HG02943 (cell line): ENCODE data around the gene CMTM3.
"Not testable (repeated sequence)": the region's sequence is repeated elsewhere in the genome, so short reads cannot be mapped to it uniquely, and the experiment has no call there.

Experiments used
- ATAC-seq: cut with Tn5 transposase; IDR thresholded peaks from one replicate; pipeline ENCODE4 v1.9.1; 2021; ENCODE audit warnings: mild to moderate bottlenecking, low read depth, moderate library complexity; ENCODE audit not compliant: unreplicated experiment

The CMTM3 gene

DNA sequence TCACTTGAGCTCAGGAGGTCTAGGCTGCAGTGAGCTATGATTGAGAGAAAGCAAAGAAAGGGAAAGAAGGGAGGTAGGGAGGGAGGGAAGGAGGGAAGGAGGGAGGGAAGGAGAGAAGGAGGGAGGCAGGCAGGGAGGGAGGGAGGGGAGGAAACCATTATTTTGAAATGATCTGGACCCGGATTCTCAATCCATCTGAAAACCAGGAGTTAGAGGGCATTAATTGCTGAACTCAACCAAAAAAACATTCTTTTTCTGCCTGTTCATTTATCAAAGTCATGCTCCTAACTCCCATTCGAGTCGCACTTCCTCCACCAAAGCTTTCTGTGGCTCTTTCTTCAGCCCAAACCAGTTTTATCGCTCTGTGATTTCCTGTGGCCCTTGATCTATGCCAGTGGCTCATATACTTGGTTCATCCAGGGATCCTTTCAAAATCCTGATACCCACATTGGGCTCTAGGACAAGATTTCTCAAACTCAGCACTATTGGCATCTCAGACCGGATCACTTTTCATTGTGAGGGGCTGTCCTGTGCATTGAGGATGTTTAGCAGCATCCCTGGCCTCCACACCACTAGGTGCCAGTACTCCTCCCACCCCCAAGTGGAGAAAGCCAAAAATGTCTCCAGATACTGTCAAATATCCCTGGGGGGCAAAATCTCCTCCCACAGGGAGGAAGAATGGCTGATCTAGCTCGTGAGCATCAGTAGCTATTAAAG lies 53.8 kb downstream of the CMTM3 start:
- no peak for ATAC-seq

- ATAC-seq: no peak
Measured at GRCh38 chr16:66658860-66659190, 54.3 kb downstream of the CMTM3 start.

GRCh38 chr16:66660422-66661209 lies 56.1 kb downstream of the CMTM3 start:
- no peak for ATAC-seq

GRCh38 chr16:66661210-66661560 lies 56.7 kb downstream of the CMTM3 start:
- no peak for ATAC-seq

DNA sequence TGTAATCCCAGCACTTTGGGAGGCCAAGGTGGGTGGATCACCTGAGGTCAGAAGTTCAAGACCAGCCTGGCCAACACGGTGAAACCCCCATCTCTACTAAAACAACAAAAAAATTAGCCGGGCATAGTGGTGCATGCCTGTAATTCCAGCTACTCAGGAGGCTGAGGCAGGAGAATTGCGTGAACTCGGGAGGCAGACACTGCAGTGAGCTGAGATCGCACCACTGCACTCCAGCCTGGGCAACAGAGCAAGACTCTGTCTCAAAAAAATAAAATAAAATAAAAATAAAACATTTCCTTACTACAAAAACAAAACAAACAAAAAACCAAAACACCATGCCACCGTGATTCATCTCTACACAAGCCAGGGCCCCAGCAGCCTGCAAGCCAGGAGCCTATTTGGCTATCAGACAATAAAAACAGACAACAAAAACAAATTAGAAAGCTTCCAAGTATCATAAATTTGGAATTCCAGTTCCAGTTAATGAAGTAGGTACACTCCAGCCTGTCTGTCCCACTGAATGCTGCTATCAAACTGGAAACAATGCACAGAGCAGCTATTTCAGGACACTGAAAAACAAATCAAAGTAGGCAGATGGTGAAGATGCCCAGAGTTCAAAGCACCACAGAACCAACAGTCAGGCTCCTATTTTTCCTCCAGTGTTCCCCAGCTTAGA lies 57.3 kb downstream of the CMTM3 start:
- not testable (repeated sequence) for ATAC-seq

GRCh38 chr16:66662445-66663194 lies 58.1 kb downstream of the CMTM3 start:
- no peak for ATAC-seq
